Adrenal gland (tissue), 5 donors: ENCODE measurements around the gene MTARC2.

Source experiments
- POLR2A ChIP-seq, 2 donors: fragments of 450-650 bp; IDR thresholded peaks; one replicate each; pipeline ENCODE4 v1.6.1; 2017; ENCODE audit warnings: antibody characterized with exemption in 2 of 2, mild to moderate bottlenecking in 2 of 2, moderate library complexity in 1 of 2
- TF ChIP-seq, protein P1 (sequence below), 6 experiments: fragments of 450-650 bp in 4 of 6; fragments of 200-600 bp in 2 of 6; sonication (generic) in 1 of 6; IDR thresholded peaks; 1 replicate in 5 of 6; 2 replicates in 1 of 6; pipeline versions ENCODE4 v1.5.1 to v1.8.0; 2016 to 2021; ENCODE audit warnings: antibody characterized with exemption in 6 of 6, mild to moderate bottlenecking in 2 of 6, moderate library complexity in 1 of 6
- donor health status: DM: no; HTN: no; CAD: no.

DNA sequence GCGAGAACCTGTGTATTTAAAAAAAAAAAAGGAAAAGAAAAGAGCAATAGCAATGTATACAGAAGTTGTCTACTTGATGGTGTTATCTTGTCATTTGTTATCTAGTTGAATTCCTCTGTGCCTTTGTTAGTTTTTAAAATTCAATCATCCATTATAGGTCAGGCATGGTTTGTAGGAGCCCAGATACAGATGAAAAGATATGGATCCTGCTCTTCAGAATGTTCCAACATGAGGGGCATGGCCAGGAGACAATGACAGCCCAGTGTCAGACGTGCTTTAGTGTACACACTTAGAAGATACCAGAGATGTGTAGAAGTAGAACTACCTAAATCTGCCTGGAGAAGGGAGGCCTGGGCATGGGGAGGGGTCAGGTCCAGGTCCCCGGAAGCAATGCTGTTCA lies 16.6 kb downstream of the MTARC2 start:
- TF ChIP-seq, protein P1, sequence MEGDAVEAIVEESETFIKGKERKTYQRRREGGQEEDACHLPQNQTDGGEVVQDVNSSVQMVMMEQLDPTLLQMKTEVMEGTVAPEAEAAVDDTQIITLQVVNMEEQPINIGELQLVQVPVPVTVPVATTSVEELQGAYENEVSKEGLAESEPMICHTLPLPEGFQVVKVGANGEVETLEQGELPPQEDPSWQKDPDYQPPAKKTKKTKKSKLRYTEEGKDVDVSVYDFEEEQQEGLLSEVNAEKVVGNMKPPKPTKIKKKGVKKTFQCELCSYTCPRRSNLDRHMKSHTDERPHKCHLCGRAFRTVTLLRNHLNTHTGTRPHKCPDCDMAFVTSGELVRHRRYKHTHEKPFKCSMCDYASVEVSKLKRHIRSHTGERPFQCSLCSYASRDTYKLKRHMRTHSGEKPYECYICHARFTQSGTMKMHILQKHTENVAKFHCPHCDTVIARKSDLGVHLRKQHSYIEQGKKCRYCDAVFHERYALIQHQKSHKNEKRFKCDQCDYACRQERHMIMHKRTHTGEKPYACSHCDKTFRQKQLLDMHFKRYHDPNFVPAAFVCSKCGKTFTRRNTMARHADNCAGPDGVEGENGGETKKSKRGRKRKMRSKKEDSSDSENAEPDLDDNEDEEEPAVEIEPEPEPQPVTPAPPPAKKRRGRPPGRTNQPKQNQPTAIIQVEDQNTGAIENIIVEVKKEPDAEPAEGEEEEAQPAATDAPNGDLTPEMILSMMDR (IDR thresholded peaks at IDR 0.05), result no peak
- no peak for TF ChIP-seq POLR2A (IDR thresholded peaks at IDR 0.05)
